H9 (cell line): ENCODE results near the gene RCOR3. TPM values are rescaled to one million over a fixed set of nuclear protein-coding genes. Genes with fewer than 3 reads are reported as not detected.

Experiments
- DNase-seq: peaks from one replicate; pipeline ENCODE4 v3.0.0-alpha.2; 2017
- H2AFZ ChIP-seq: one replicate; pipeline ENCODE4 v1.6.1; 2013; ENCODE audit warnings: mild to moderate bottlenecking, low read length, control low read depth, moderate library complexity
- H2AK5ac ChIP-seq: 2 replicates; pipeline ENCODE4 v1.6.1; 2013; ENCODE audit warnings: low read length, control low read depth, mixed read lengths; ENCODE audit not compliant: insufficient read length
- H2BK120ac ChIP-seq: one replicate; pipeline ENCODE4 v1.6.1; 2013; ENCODE audit warnings: low read depth, mild to moderate bottlenecking, low read length, control low read depth, inconsistent platforms; ENCODE audit not compliant: poor library complexity, severe bottlenecking
- H2BK12ac ChIP-seq: 2 replicates; pipeline ENCODE4 v1.6.1; 2013; ENCODE audit warnings: low read length, control low read depth, mixed read lengths, low read depth; ENCODE audit not compliant: insufficient read length
- H2BK15ac ChIP-seq: 2 replicates; pipeline ENCODE4 v1.6.1; 2013; ENCODE audit warnings: low read depth, low read length, control low read depth
- H2BK20ac ChIP-seq: one replicate; pipeline ENCODE4 v1.6.1; 2013; ENCODE audit warnings: low read depth, mild to moderate bottlenecking, low read length, control low read depth, inconsistent platforms; ENCODE audit not compliant: poor library complexity, severe bottlenecking
- H2BK5ac ChIP-seq: 2 replicates; pipeline ENCODE4 v1.6.1; 2013; ENCODE audit warnings: low read length, control low read depth, mixed read lengths; ENCODE audit not compliant: insufficient read length
- H3K14ac ChIP-seq: 2 replicates; pipeline ENCODE4 v1.6.1; 2013; ENCODE audit warnings: low read length, control low read depth; ENCODE audit not compliant: insufficient read depth
- H3K18ac ChIP-seq: 2 replicates; pipeline ENCODE4 v1.6.1; 2013; ENCODE audit warnings: low read depth, mild to moderate bottlenecking, mixed read lengths, low read length, control low read depth; ENCODE audit not compliant: insufficient read length
- H3K23ac ChIP-seq: 2 replicates; pipeline ENCODE4 v1.6.1; 2013; ENCODE audit warnings: low read length, control low read depth, mixed read lengths, low read depth; ENCODE audit not compliant: insufficient read length
- H3K23me2 ChIP-seq: 2 replicates; pipeline ENCODE4 v1.6.1; 2013; ENCODE audit warnings: low read depth, mild to moderate bottlenecking, mixed read lengths, low read length, control low read depth; ENCODE audit not compliant: insufficient read length, poor library complexity, severe bottlenecking
- H3K27ac ChIP-seq: 2 replicates; pipeline ENCODE4 v1.5.1; 2013; ENCODE audit warnings: low read length, control low read depth, mixed read lengths, low read depth; ENCODE audit not compliant: insufficient read length
- H3K27me3 ChIP-seq: 2 replicates; pipeline ENCODE4 v1.6.1; 2013; ENCODE audit warnings: low read length, control low read depth, inconsistent platforms; ENCODE audit not compliant: insufficient read depth
- H3K4ac ChIP-seq: 2 replicates; pipeline ENCODE4 v1.6.1; 2013; ENCODE audit warnings: low read depth, mild to moderate bottlenecking, control low read depth, inconsistent platforms, low read length, moderate library complexity
- H3K4me1 ChIP-seq: 2 replicates; pipeline ENCODE4 v1.6.1; 2013; ENCODE audit warnings: low read length, control low read depth, inconsistent platforms; ENCODE audit not compliant: insufficient read depth
- H3K4me2 ChIP-seq: 2 replicates; pipeline ENCODE4 v1.6.1; 2013; ENCODE audit warnings: low read length, control low read depth, mixed read lengths; ENCODE audit not compliant: insufficient read length, insufficient read depth
- H3K56ac ChIP-seq: 2 replicates; pipeline ENCODE4 v1.6.1; 2013; ENCODE audit warnings: low read depth, mild to moderate bottlenecking, mixed read lengths, low read length, control low read depth; ENCODE audit not compliant: insufficient read length
- H3K79me1 ChIP-seq: 2 replicates; pipeline ENCODE4 v1.6.1; 2013; ENCODE audit warnings: low read depth, mild to moderate bottlenecking, moderate library complexity, low read length, control low read depth, inconsistent platforms; ENCODE audit not compliant: insufficient read depth, poor library complexity, severe bottlenecking
- H3K79me2 ChIP-seq: 2 replicates; pipeline ENCODE4 v1.6.1; 2013; ENCODE audit warnings: low read length, control low read depth, inconsistent platforms; ENCODE audit not compliant: insufficient read depth
- H3K9ac ChIP-seq: 2 replicates; pipeline ENCODE4 v1.6.1; 2013; ENCODE audit warnings: low read length, control low read depth, mixed read lengths; ENCODE audit not compliant: insufficient read length; ENCODE audit errors: extremely low read depth
- H3K9me3 ChIP-seq: one replicate; pipeline ENCODE4 v1.6.1; 2013; ENCODE audit warnings: low read depth, low read length, inconsistent platforms; ENCODE audit not compliant: control insufficient read depth
- H3T11ph ChIP-seq: one replicate; pipeline ENCODE4 v1.6.1; 2013; ENCODE audit warnings: mild to moderate bottlenecking, low read length, control low read depth, inconsistent platforms
- H4K20me1 ChIP-seq: one replicate; pipeline ENCODE4 v1.6.1; 2013; ENCODE audit not compliant: control insufficient read depth, insufficient read length, insufficient read depth
- H4K5ac ChIP-seq: 2 replicates; pipeline ENCODE4 v1.6.1; 2013; ENCODE audit warnings: low read depth, mild to moderate bottlenecking, mixed read lengths, low read length, control low read depth; ENCODE audit not compliant: insufficient read length
- H4K8ac ChIP-seq: replicated peaks from 2 replicates; pipeline ENCODE4 v1.6.1; 2013; ENCODE audit warnings: low read length, control low read depth, mixed read lengths, low read depth; ENCODE audit not compliant: insufficient read length
- H4K91ac ChIP-seq: 2 replicates; pipeline ENCODE4 v1.6.1; 2013; ENCODE audit warnings: low read depth, mild to moderate bottlenecking, moderate library complexity, mixed read lengths, low read length, control low read depth; ENCODE audit not compliant: insufficient read length
- H3K27ac Mint-ChIP-seq, 3 experiments: 2 replicates in 2 of 3; 3 replicates in 1 of 3; pipeline ENCODE4 v1.8.0; 2020 to 2021; ENCODE audit warnings: mixed read lengths in 3 of 3, mild to moderate bottlenecking in 1 of 3, moderate library complexity in 1 of 3
- H3K27me3 Mint-ChIP-seq: 2 replicates; pipeline ENCODE4 v1.8.0; 2021; ENCODE audit warnings: low read depth, mild to moderate bottlenecking, moderate library complexity, mixed read lengths
- H3K36me3 Mint-ChIP-seq, 3 experiments: 2 replicates in 2 of 3; 3 replicates in 1 of 3; pipeline ENCODE4 v1.8.0; 2020 to 2021; ENCODE audit warnings: low read depth in 3 of 3, mixed read lengths in 3 of 3; ENCODE audit not compliant: insufficient read depth in 1 of 3
- H3K4me1 Mint-ChIP-seq, 2 experiments: 2 replicates each; pipeline ENCODE4 v1.8.0; 2020; ENCODE audit warnings: mixed read lengths in 2 of 2
- H3K4me3 Mint-ChIP-seq, 2 experiments: 2 replicates in 1 of 2; 3 replicates in 1 of 2; pipeline ENCODE4 v1.8.0; 2020 to 2021; ENCODE audit warnings: mild to moderate bottlenecking in 2 of 2, mixed read lengths in 2 of 2, moderate library complexity in 1 of 2
- H3K9me3 Mint-ChIP-seq, 2 experiments: 2 replicates in 1 of 2; 3 replicates in 1 of 2; pipeline ENCODE4 v1.8.0; 2020; ENCODE audit warnings: mild to moderate bottlenecking in 2 of 2, mixed read lengths in 2 of 2, moderate library complexity in 1 of 2
- CTCF ChIP-seq: fragments of 200-600 bp; sonication (generic); conservative IDR thresholded peaks from 3 replicates; pipeline ENCODE4 v1.8.0; 2021; ENCODE audit warnings: antibody characterized with exemption, mild to moderate bottlenecking
- WGBS: extraction: QIAGEN DNeasy Blood & Tissue Kit; methylation state at CpG from one replicate; pipeline ENCODE4 v1.1.7; 2013; ENCODE audit warnings: missing lambda C conversion rate, low lambda C conversion rate, mixed read lengths; ENCODE audit not compliant: insufficient read length; ENCODE audit errors: extremely low coverage; 5-methylcytosine and 5-hydroxymethylcytosine counted together
- total RNA-seq: library from RNA; stranded (reverse); gene quantifications from 2 replicates; pipeline ENCODE4 v1.2.1, GENCODE V29; 2021

Gene RCOR3
- total RNA-seq, 1 experiment from 2014 or later = 37.2 TPM

GRCh38 chr1:211285196-211285595, 26.0 kb downstream of the RCOR3 start:
- no peak overlapping the region for H3T11ph ChIP-seq
- no peak overlapping the region for H2BK120ac ChIP-seq
- no peak overlapping the region for H2BK20ac ChIP-seq
- H3K79me1 ChIP-seq = no peaks in the 10 kb centered on the region
- H3K79me2 ChIP-seq = no peaks in the 10 kb centered on the region
- peaks cover 5 to 36% (median 19%) of the 10 kb centered on the region in 3 experiments; a peak in 6 of 7 replicates for H3K36me3 Mint-ChIP-seq
- H3K23ac ChIP-seq = no peak overlapping the region
- no peak overlapping the region for H3K27ac ChIP-seq
- WGBS = no CpG with 5 or more reads among the region's 4 CpGs
- no peaks in the 10 kb centered on the region for H3K23me2 ChIP-seq
- no peak overlapping the region for H2BK5ac ChIP-seq
- H3K4me1 Mint-ChIP-seq = no peaks in the 10 kb centered on the region
- H3K4me1 ChIP-seq = no peaks in the 10 kb centered on the region
- no peak overlapping the region for H2AK5ac ChIP-seq
- no peak overlapping the region for H4K5ac ChIP-seq
- no peak overlapping the region for H3K9ac ChIP-seq
- H4K8ac ChIP-seq = no peak overlapping the region
- no peaks in the 10 kb centered on the region for H3K27me3 ChIP-seq
- no peak overlapping the region for H3K4me3 Mint-ChIP-seq
- no peaks in the 10 kb centered on the region for H4K20me1 ChIP-seq
- no peak for TF ChIP-seq CTCF
- no peak overlapping the region for H2BK15ac ChIP-seq
- H3K9me3 Mint-ChIP-seq = no peaks in the 10 kb centered on the region
- no peak for DNase-seq
- H2BK12ac ChIP-seq = no peak overlapping the region
- H3K27ac Mint-ChIP-seq = no peak overlapping the region
- no peak overlapping the region for H3K4ac ChIP-seq
- H3K9me3 ChIP-seq = no peaks in the 10 kb centered on the region
- H4K91ac ChIP-seq = no peak overlapping the region
- H3K56ac ChIP-seq = no peak overlapping the region
- H3K18ac ChIP-seq = no peak overlapping the region
- H3K4me2 ChIP-seq = no peak overlapping the region
- no peak overlapping the region for H3K14ac ChIP-seq
- H3K27me3 Mint-ChIP-seq = no peaks in the 10 kb centered on the region
- no peak overlapping the region for H2AFZ ChIP-seq
